ENCODE measurements around the gene AOPEP. TPM values are rescaled to one million over a fixed set of nuclear protein-coding genes. Genes with fewer than 3 reads are reported as not detected.

The AOPEP gene
- total RNA-seq, 2 experiments from 2014 or later: 8.9 to 9.5 TPM

DNA sequence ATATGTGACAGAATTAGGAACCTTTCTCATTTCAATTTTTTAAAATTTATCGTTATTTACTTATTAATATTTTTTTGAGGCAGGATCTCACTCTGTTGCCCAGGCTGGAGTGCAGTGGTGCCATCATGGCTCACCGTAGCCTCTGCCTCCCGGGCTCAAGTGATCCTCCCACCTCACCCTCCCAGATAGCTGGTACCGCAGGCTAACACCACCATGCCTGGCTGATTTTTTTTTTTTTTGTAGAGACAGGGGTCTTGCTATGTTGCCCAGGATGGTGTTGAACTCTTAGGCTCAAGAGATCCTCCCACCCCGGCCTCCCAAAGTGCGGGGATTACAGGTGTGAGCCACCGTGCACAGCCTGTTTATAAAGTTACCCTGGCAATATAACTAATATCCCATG lies 275.2 kb downstream of the AOPEP start:
- Mint-ChIP-seq H3K36me3 (ENCODE audit: low read depth) (peaks cover 2% of the 10 kb centered on the region), H3K4me3 (no peak overlapping the region), H3K27me3 (peaks cover 31% of the 10 kb centered on the region), H3K27ac (no peak overlapping the region), H3K4me1 (peaks cover 6% of the 10 kb centered on the region), H3K9me3 (ENCODE audit: low read depth) (no peaks in the 10 kb centered on the region)
- intact Hi-C loops (cut with DNase I, micrococcal nuclease): loop anchor here (10.0 kb wide), 2 partner anchors 137 to 217 kb away; no protein-coding TSS in a partner anchor
- CTCF ChIA-PET: interaction anchor here (1.1 to 1.2 kb wide), 3 partner anchors 12 to 322 kb away, joined by 3 read pairs; no protein-coding TSS in a partner anchor
- DNase-seq (no peak), ATAC-seq (no peak)
- POLR2A ChIA-PET: no interaction called here

GRCh38 chr9:95003689-95004410 lies 277.4 kb downstream of the AOPEP start:
- Mint-ChIP-seq H3K27me3 (peaks cover 31% of the 10 kb centered on the region), H3K9me3 (ENCODE audit: low read depth) (no peaks in the 10 kb centered on the region), H3K4me1 (peaks cover 19% of the 10 kb centered on the region), H3K27ac (no peak overlapping the region), H3K36me3 (ENCODE audit: low read depth) (peaks cover 2% of the 10 kb centered on the region), H3K4me3 (peak overlapping the region; percentile 69)
- peak; percentile 36 for DNase-seq
- no peak for ATAC-seq
- ChIA-PET CTCF (interaction anchor here (0.6 to 1.2 kb wide), 3 partner anchors 13 to 659 kb away, joined by 3 read pairs; no protein-coding TSS in a partner anchor), POLR2A (no interaction called here)
- intact Hi-C loops (cut with DNase I, micrococcal nuclease): loop anchor here (1.0 to 10.0 kb wide), 4 partner anchors 44 to 277 kb away; partner anchors contain the start of gene AOPEP (in 1 of the 2)

- Mint-ChIP-seq H3K27me3 (peaks cover 28% of the 10 kb centered on the region), H3K4me1 (peaks cover 19% of the 10 kb centered on the region), H3K27ac (no peak overlapping the region), H3K4me3 (peak overlapping the region; percentile 69), H3K36me3 (ENCODE audit: low read depth) (peaks cover 2% of the 10 kb centered on the region), H3K9me3 (ENCODE audit: low read depth) (no peaks in the 10 kb centered on the region)
- intact Hi-C loops (cut with DNase I, micrococcal nuclease): loop anchor here (1.0 to 10.0 kb wide), 5 partner anchors 44 to 278 kb away; partner anchors contain the start of gene AOPEP (in 1 of the 2)
- DNase-seq (peak; percentile 57), ATAC-seq (peak; percentile 65)
- ChIA-PET CTCF (interaction anchor here (1.2 kb wide), 1 partner anchor 12 kb away, joined by 3 read pairs; no protein-coding TSS in a partner anchor), POLR2A (no interaction called here)
Measured at GRCh38 chr9:95004411-95005277, 278.1 kb downstream of the AOPEP start.

- POLR2A ChIA-PET: no interaction called here
- H3K27ac Mint-ChIP-seq: no peak overlapping the region
- no peaks in the 10 kb centered on the region for H3K9me3 Mint-ChIP-seq (ENCODE audit: low read depth)
- peaks cover 24% of the 10 kb centered on the region for H3K27me3 Mint-ChIP-seq
- H3K4me3 Mint-ChIP-seq: peak overlapping the region; percentile 67
- intact Hi-C loops (cut with DNase I, micrococcal nuclease): loop anchor here (2.0 to 10.0 kb wide), 4 partner anchors 128 to 279 kb away; partner anchors contain the start of gene AOPEP (in 1 of the 2)
- peak; percentile 9 for DNase-seq
- peak; percentile 30 for ATAC-seq
- peaks cover 19% of the 10 kb centered on the region for H3K4me1 Mint-ChIP-seq
- no peaks in the 10 kb centered on the region for H3K36me3 Mint-ChIP-seq (ENCODE audit: low read depth)
- CTCF ChIA-PET: no interaction called here
Measured at GRCh38 chr9:95005278-95006143, 279.0 kb downstream of the AOPEP start.

- DNase-seq (peak; percentile 9), ATAC-seq (peak; percentile 61)
- H3K4me3 Mint-ChIP-seq: no peak overlapping the region
- CTCF ChIA-PET: no interaction called here
- intact Hi-C loops (cut with DNase I, micrococcal nuclease): loop anchor here (5.0 to 10.0 kb wide), 3 partner anchors 130 to 223 kb away; no protein-coding TSS in a partner anchor
- H3K27me3 Mint-ChIP-seq: peaks cover 17% of the 10 kb centered on the region
- H3K4me1 Mint-ChIP-seq: peaks cover 19% of the 10 kb centered on the region
- H3K36me3 Mint-ChIP-seq (ENCODE audit: low read depth): no peaks in the 10 kb centered on the region
- H3K9me3 Mint-ChIP-seq (ENCODE audit: low read depth): no peaks in the 10 kb centered on the region
- POLR2A ChIA-PET: no interaction called here
- no peak overlapping the region for H3K27ac Mint-ChIP-seq
Measured at GRCh38 chr9:95007226-95007869, 280.8 kb downstream of the AOPEP start.

DNA sequence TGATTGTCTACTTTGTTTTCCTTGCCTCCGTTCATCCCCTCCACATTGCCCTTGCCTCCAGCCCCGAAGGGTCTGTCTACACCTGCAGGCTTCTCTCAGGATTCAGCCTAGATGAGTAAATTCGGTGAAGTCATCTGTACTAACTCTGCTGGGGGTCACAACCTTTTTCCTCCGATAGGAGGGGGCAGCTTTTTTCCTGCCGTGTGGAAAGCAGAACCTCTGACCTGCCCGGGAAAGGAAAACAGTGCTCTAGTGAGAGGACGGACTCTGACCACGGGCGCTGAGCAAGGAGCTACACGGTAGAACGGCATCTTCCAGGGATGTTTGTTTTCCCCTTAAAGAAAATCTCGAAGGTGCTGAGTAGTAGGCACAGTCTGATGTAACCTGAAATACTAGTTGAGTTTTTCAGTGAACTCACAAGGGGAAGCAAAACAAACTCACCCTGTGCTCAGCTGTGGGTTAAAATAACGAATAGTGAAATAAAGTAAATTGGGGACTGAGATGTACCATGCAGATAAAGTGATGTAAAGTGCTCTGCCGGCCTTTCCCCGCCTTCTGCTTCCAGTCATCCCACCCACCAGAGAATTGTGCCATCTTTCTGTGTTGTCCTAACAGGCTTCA lies 281.8 kb downstream of the AOPEP start:
- CTCF ChIA-PET: interaction anchor here (0.6 kb wide), 1 partner anchor 130 kb away, joined by 3 read pairs; no protein-coding TSS in a partner anchor
- Mint-ChIP-seq H3K27me3 (peaks cover 9% of the 10 kb centered on the region), H3K4me1 (peaks cover 19% of the 10 kb centered on the region), H3K27ac (peak overlapping the region; percentile 13), H3K36me3 (ENCODE audit: low read depth) (no peaks in the 10 kb centered on the region), H3K9me3 (ENCODE audit: low read depth) (no peaks in the 10 kb centered on the region), H3K4me3 (no peak overlapping the region)
- intact Hi-C loops (cut with DNase I, micrococcal nuclease): loop anchor here (5.0 to 10.0 kb wide), 3 partner anchors 131 to 223 kb away; no protein-coding TSS in a partner anchor
- ATAC-seq (peak; percentile 20), DNase-seq (peak; percentile 12)
- POLR2A ChIA-PET: no interaction called here

DNA sequence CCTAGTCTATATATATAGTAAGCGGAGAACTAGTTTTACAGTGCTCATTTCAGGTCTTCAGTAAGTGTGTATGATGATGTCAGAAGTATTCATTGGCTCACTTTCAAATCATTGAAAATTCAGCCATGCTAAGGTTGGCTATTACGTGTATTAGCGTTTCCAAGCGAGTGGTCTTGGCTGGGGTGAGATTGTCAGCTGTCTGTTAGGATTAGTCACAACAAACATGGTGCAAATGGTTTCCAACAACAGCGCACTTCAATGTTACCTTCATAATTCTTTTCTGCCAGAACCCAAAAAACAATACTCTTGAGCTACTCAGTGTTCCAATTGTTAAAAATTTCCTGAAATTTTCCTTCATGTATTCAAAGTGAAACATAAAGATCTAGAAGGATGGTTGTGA lies 283.0 kb downstream of the AOPEP start:
- H3K4me3 Mint-ChIP-seq: no peak overlapping the region
- no peak for ATAC-seq
- no peak for DNase-seq
- H3K27me3 Mint-ChIP-seq: peaks cover 4% of the 10 kb centered on the region
- ChIA-PET CTCF (interaction anchor here (0.6 to 1.0 kb wide), 2 partner anchors 262 to 1119 kb away, joined by 3 read pairs; no protein-coding TSS in a partner anchor), POLR2A (no interaction called here)
- no peaks in the 10 kb centered on the region for H3K36me3 Mint-ChIP-seq (ENCODE audit: low read depth)
- H3K9me3 Mint-ChIP-seq (ENCODE audit: low read depth): no peaks in the 10 kb centered on the region
- H3K4me1 Mint-ChIP-seq: peaks cover 15% of the 10 kb centered on the region
- intact Hi-C loops (cut with DNase I, micrococcal nuclease): loop anchor here (5.0 to 10.0 kb wide), 3 partner anchors 132 to 225 kb away; no protein-coding TSS in a partner anchor
- no peak overlapping the region for H3K27ac Mint-ChIP-seq

DNA sequence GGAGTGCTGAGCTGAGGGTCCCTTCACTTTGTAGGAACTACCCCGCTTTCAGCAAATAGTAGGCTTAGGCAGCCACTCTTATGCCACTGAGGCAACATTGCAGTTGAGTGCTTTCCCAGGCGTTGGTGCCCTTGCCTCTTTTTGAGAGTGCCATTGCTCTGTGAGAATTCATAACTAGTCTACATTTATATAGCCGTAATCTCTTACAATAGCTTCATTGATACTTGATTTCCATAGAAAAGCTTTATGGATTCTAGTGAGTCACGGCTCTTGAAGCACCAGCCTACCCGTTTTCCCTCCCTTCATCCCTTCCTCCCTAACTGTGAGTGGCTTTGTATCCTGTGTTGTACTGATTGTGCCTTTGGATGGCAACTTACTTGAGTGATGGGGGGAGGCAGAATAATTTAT lies 283.9 kb downstream of the AOPEP start:
- intact Hi-C loops (cut with DNase I, micrococcal nuclease): no loop called here
- H3K27ac Mint-ChIP-seq: no peak overlapping the region
- ChIA-PET POLR2A (no interaction called here), CTCF (interaction anchor here (0.7 kb wide), 1 partner anchor 13 kb away, joined by 3 read pairs; no protein-coding TSS in a partner anchor)
- no peak for DNase-seq
- H3K4me3 Mint-ChIP-seq: no peak overlapping the region
- no peaks in the 10 kb centered on the region for H3K36me3 Mint-ChIP-seq (ENCODE audit: low read depth)
- no peaks in the 10 kb centered on the region for H3K9me3 Mint-ChIP-seq (ENCODE audit: low read depth)
- peaks cover 15% of the 10 kb centered on the region for H3K4me1 Mint-ChIP-seq
- ATAC-seq: no peak
- H3K27me3 Mint-ChIP-seq: peaks cover 2% of the 10 kb centered on the region

GRCh38 chr9:95012035-95012708 lies 285.7 kb downstream of the AOPEP start:
- DNase-seq (no peak), ATAC-seq (no peak)
- H3K9me3 Mint-ChIP-seq (ENCODE audit: low read depth): no peaks in the 10 kb centered on the region
- ChIA-PET CTCF (no interaction called here), POLR2A (no interaction called here)
- no peak overlapping the region for H3K27ac Mint-ChIP-seq
- H3K4me1 Mint-ChIP-seq: peaks cover 10% of the 10 kb centered on the region
- no peaks in the 10 kb centered on the region for H3K27me3 Mint-ChIP-seq
- no peak overlapping the region for H3K4me3 Mint-ChIP-seq
- intact Hi-C loops (cut with DNase I, micrococcal nuclease): no loop called here
- H3K36me3 Mint-ChIP-seq (ENCODE audit: low read depth): no peaks in the 10 kb centered on the region

DNA sequence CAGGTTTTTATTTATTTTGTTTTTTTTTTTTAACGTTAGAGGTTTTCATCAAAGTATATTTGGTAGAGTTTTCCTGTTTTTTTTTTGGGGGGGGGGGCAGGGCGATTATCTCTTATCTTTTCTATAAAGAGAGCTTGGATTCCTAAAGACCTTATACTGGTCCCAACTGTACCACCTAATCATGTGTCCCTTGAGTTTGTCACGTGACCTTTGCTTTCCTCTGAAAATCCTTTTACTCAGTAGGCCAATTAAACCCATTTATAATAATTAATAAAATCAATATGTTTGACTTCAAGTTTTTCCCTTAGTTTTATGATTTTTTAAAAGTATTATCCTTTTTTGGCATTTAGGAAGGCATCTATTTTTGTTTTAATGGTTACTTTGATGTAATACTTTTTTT lies 286.4 kb downstream of the AOPEP start:
- Mint-ChIP-seq H3K36me3 (ENCODE audit: low read depth) (no peaks in the 10 kb centered on the region), H3K27ac (no peak overlapping the region), H3K4me1 (peaks cover 4% of the 10 kb centered on the region), H3K4me3 (no peak overlapping the region), H3K27me3 (no peaks in the 10 kb centered on the region), H3K9me3 (ENCODE audit: low read depth) (no peaks in the 10 kb centered on the region)
- CTCF ChIA-PET: no interaction called here
- DNase-seq (no peak), ATAC-seq (no peak)
- POLR2A ChIA-PET: no interaction called here
- intact Hi-C loops (cut with DNase I, micrococcal nuclease): no loop called here

All from activated CD4-positive, alpha-beta T cell treated with anti-CD3 and anti-CD28 coated beads for 36 hours (primary cell).